ENCODE data around the gene RFLNA.
A peak's percentile ranks its signal among the peaks of the same experiment; 100 is the strongest.

The RFLNA gene

GRCh38 chr12:124281309-124281708 is 13.6 kb upstream of the RFLNA start:
- TF ChIP-seq, protein P1, sequence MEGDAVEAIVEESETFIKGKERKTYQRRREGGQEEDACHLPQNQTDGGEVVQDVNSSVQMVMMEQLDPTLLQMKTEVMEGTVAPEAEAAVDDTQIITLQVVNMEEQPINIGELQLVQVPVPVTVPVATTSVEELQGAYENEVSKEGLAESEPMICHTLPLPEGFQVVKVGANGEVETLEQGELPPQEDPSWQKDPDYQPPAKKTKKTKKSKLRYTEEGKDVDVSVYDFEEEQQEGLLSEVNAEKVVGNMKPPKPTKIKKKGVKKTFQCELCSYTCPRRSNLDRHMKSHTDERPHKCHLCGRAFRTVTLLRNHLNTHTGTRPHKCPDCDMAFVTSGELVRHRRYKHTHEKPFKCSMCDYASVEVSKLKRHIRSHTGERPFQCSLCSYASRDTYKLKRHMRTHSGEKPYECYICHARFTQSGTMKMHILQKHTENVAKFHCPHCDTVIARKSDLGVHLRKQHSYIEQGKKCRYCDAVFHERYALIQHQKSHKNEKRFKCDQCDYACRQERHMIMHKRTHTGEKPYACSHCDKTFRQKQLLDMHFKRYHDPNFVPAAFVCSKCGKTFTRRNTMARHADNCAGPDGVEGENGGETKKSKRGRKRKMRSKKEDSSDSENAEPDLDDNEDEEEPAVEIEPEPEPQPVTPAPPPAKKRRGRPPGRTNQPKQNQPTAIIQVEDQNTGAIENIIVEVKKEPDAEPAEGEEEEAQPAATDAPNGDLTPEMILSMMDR (IDR thresholded peaks at IDR 0.05; ENCODE audit: insufficient read depth, low read depth, low read length, missing control alignments): no peak
- DNase-seq (ENCODE audit: low read depth): no peak
- H3K4me3 ChIP-seq (ENCODE audit: low read length): no peak overlapping the region

DNA sequence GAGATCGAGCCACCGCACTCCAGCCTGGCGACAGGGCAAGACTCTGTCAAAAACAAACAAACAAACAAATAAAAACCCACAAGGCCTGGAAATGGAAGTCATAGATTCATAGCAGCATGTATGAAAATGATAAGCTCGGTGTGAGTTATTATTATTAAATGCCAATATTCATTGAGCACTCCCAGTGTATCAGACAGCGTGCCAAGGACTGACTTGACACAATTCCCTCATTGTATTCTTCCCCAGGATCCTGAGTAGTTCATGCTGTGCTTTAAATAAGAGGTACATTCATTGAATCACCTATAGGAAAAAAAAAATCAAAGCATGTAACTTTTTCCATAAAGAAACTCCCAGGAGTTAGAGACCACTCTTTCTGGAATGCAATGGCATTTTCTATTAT is 12.6 kb upstream of the RFLNA start:
- TF ChIP-seq, protein P1 (IDR thresholded peaks at IDR 0.05; ENCODE audit: insufficient read depth, low read depth, low read length, missing control alignments): no peak
- DNase-seq (ENCODE audit: low read depth): no peak
- no peak overlapping the region for H3K4me3 ChIP-seq (ENCODE audit: low read length)

GRCh38 chr12:124283326-124283725 is 11.6 kb upstream of the RFLNA start:
- TF ChIP-seq, protein P1 (IDR thresholded peaks at IDR 0.05; ENCODE audit: insufficient read depth, low read depth, low read length, missing control alignments): no peak
- H3K4me3 ChIP-seq (ENCODE audit: low read length): no peak overlapping the region
- DNase-seq (ENCODE audit: low read depth): no peak

- TF ChIP-seq, protein P1 (IDR thresholded peaks at IDR 0.05; ENCODE audit: insufficient read depth, low read depth, low read length, missing control alignments): no peak
- no peak overlapping the region for H3K4me3 ChIP-seq (ENCODE audit: low read length)
- DNase-seq (ENCODE audit: low read depth): no peak
Measured at GRCh38 chr12:124284368-124284767, 10.5 kb upstream of the RFLNA start.

DNA sequence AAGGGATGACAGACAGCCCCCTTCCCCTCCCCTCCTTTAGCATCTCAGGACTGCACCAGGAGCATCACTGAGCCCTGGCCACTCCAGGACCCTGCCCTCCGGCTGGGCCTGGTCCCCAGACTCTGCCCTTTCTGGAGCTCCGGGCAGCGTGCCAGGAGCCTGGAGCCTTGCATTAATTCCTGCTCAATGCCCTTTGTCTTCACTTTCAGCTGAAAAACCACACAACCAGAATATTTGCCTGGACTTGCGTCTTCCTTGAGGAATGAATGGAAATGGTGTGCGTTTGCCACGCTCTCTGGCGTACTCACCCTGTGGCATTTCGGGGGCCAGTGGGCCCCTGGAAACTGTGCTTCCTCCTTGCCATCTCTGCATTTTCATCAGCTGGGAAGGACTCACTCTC is 8.5 kb upstream of the RFLNA start:
- H3K4me3 ChIP-seq (ENCODE audit: low read length): no peak overlapping the region

DNA sequence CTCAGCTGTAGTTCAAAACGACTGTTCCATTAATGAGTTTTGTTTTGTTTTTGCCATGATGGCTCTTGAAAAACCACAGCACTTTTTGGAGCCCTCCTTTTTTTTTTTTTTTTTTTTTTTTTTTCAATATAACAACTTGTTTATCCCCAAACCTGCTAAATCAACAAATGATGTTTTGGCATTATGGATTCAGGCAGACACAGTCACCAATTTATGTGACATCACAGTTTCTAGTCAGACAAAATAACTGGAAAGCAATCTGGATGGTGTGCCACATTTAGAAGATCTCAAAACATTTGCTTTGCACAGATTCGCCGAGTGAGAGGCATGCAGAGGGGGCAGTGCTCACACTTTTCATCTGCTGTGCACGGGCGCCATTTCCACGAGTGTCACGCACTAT is 7.9 kb upstream of the RFLNA start:
- no peak overlapping the region for H3K4me3 ChIP-seq (ENCODE audit: low read length)
- TF ChIP-seq, protein P1 (IDR thresholded peaks at IDR 0.05; ENCODE audit: insufficient read depth, low read depth, low read length, missing control alignments): no peak
- DNase-seq (ENCODE audit: low read depth): no peak

More for the DNA sequence above, 8.5 kb upstream of the RFLNA start:
- TF ChIP-seq, protein P1 (IDR thresholded peaks at IDR 0.05; ENCODE audit: insufficient read depth, low read depth, low read length, missing control alignments): no peak
- peak; percentile 87 for DNase-seq (ENCODE audit: low read depth)
